CD4-positive, alpha-beta T cell treated with Interleukin-6 for 4 hours (primary cell): Measurements from ENCODE around the gene ABCB6.

Experiments used
- DNase-seq: peaks from one replicate; pipeline ENCODE4 v3.0.0-alpha.2; 2020; ENCODE audit warnings: mixed read lengths

ABCB6 gene

GRCh38 chr2:219245148-219245898, 26.6 kb upstream of the ABCB6 start, which contains the start of the genes GLB1L and STK16:
GLB1L (minus strand) TSS chr2:219245444; CDS start chr2:219243573, 1,871 bp downstream.
STK16 (plus strand) TSS chr2:219245479; CDS start chr2:219246000, 521 bp downstream.
- peak; percentile 88 for DNase-seq

DNA sequence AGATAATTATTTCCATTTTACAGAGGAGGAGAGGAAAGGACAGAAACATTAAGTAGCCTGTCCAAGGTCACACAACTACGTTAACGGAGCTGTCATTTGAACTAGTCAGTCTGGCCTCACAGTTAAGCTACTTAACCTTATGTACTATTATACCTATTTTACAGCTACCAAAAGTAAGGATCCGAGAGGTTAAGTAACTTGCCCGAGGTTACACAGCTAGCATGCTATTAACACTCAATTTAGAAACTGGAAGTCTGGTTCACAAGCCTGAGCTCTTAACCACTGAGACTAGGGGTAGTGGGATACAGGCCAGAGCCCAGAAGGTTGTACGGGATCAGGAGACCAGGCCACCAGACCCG, 26.0 kb upstream of the ABCB6 start:
- no peak for DNase-seq

DNA sequence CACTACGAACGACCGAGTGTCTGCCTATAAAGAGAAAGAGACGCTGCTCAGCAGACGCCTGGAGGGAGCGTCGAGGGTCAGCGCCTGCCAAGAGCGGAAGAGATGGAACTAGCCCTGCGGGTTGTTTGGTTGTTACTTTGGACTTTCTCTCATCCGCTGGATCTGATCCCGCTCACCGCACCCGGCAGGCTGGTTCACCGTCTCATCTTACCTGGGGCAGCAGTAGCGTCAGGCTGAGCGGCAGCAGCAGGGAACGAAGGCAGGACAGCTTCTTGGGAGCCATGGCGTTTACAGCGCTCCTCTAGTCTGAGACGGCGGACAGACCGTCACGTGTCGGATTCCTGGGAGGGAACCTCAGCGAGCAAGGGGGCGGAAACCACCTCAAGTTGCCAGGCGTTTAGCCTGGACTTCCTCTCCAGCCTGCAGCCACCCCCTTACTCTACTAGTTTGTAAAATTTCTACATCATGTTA, 24.6 kb upstream of the ABCB6 start:
- no peak for DNase-seq

DNA sequence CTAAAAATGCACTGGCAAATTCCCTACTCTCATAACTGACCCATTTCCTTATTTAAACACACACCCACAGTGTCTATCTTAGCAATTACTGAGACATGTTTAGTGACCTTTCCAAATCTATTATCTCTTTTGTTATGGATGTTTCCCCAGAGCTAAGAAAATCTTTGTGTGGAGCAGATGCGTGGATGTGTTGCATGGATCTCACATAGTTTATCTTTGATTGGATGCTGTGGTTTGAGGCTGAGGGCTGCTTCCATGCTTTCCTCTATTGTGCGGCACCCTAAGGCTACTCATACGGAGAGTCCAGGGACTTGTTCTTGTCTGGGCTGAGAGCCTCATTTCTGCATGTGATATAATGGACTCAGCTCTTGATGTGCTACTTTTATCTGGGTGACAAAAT, 15.6 kb upstream of the ABCB6 start:
- DNase-seq, result no peak

GRCh38 chr2:219230059-219230540, 11.3 kb upstream of the ABCB6 start:
- peak; percentile 57 for DNase-seq

GRCh38 chr2:219229305-219230058, 10.7 kb upstream of the ABCB6 start, which contains the start of the genes ANKZF1 and ATG9A:
ANKZF1 (plus strand) TSS chr2:219229806; CDS start chr2:219230258, 452 bp downstream.
ATG9A (minus strand) TSS chr2:219229636; CDS start chr2:219228024, 1,612 bp downstream.
- DNase-seq, result peak; percentile 99

- DNase-seq, result no peak
These were observed 10.2 kb upstream of the ABCB6 start for GRCh38 chr2:219228911-219229304.

DNA sequence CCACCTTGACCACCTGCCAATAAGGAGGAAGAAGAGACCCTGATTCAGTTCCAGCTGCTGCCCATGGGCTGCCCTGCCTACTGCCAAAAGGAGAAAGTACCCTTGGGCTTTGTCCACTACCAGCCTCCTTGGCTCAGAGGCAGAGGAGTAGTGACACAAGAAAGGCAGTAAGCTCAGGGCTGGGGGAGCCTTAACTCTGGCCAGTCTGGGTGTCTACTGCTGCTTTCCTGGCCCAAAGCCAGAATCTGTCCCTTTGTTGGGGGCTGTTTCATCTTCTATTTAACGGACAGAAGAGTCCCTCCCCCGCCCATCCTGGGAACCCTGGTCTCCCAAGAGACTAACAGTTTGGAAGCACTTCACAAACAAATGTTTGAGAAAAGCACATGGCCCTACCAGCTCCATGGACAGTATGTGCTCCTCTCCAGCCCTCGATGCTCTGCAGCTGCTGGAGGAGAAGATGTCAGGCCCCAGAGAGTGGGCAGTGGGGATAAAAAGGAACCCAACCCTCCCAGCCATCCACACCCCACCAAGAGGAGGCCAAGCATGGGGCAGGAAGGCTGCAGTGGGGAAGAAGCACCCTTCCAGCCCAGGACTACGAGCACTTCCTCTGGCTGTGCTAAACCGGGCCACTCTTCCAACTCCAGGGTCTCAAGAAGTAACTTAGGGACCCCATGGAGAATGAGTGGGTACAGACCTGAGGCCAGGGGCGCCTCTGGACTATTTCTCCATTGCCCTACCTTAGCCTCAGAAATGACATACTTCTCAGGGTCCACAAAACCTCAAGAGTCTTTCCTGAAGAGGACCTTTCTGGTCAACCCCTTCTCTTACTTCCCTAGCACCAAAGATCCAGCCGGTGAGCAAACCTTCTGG, 9.5 kb upstream of the ABCB6 start:
- DNase-seq, result peak; percentile 17

- DNase-seq, result no peak
These were observed 6.6 kb upstream of the ABCB6 start for GRCh38 chr2:219225350-219225749.

DNA sequence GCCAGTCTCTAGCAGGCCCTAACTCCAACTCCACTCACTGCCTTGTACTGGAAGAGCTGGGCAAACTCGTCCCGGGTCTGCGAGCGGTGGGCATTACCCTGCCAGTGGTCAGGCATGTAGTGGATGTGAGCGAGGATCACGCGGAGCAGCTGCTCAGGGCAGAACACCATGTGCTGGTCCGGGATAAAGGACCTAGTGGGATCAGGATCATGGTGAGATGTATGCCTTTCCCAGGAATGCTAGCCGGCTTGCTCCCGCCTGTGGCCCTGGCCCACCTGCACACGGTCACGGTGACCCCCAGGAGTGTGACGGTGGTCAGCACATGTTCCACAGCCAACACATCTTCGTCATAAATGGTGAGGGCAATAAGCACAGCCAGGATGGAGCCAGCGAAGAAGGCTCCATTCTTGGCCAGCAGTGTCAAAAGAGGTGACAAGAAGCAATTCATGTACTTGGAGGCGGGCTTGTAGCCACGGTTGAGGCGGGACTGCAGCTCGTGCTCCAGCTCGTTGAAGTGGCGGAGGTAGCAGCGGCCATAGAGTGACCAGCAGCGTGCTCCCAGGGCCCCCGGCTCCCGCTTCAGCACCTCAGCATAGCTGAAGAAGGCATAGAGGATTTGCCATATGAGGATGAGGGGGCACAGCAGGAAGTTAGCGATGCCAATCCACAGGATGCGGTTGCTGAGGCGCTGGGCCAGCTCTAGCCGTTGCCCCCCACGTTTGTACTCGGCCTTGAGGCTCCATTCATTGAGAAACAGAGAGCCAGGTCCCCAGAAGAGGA, 5.3 kb upstream of the ABCB6 start:
- DNase-seq, result no peak

DNA sequence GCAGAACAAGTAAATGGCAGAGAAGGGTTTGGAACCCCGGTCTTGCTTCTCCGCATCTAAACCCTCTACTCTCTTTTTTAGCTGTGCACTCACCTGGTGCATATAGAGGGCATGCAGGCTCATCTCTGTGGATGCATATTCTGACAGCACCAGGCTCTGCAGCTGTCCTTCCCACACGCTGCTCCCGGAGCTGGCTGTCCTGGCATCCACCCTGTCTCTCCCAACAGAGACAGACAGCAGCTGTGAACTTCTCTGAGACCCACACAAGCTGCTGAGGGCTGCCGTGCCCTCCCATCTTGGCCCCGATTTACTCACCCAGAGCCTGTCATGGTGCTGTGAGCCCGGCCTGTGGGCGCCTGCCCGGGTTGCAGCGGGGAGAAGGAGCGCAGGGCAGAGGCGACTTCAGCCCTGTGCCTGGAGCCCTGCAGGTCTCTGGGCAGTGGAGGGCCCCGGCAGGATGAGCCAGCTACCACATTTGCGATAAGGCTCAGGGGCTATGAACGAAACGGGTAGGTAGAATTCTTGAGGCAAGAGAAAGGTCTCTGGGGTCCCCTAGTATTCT, 3.3 kb upstream of the ABCB6 start:
- no peak for DNase-seq

DNA sequence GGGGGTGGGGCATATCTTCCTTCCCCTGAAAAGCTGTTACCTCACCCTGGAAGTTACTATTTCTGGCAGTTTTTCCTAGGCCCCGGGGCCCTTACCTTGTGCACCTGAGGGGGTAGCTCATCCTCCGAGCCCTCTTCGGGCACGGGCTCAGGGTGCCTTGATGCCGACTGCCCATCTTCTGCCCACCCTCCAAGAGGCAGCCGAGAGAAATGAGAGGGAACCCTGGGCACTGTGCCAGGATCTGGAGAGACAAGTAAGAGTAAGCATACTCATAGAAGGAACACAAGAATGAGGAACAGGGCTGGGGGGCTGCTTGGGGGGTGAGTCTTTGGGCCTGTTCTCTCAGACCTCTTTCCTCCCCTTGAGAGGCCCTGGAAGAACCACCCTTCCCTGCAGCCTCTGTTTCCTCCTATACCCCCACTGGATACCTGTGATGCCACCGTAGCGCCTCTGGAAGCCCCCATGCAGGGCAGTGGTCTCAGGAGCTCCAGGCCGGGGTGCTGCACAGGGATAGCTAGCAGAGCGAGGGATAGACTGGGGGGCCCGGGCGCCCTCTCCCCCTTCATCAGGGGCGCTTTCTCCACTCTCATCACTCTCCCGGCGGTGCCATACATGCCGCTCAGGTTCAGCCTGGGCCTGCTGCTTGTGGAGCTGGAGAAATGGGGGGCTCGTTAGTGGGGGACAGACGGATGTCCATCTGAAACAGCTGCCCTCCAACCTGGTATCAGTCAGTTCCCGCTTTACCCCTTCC, 2.1 kb upstream of the ABCB6 start:
- no peak for DNase-seq

- DNase-seq, result no peak
These were observed 1.2 kb upstream of the ABCB6 start for GRCh38 chr2:219219784-219220532.

DNA sequence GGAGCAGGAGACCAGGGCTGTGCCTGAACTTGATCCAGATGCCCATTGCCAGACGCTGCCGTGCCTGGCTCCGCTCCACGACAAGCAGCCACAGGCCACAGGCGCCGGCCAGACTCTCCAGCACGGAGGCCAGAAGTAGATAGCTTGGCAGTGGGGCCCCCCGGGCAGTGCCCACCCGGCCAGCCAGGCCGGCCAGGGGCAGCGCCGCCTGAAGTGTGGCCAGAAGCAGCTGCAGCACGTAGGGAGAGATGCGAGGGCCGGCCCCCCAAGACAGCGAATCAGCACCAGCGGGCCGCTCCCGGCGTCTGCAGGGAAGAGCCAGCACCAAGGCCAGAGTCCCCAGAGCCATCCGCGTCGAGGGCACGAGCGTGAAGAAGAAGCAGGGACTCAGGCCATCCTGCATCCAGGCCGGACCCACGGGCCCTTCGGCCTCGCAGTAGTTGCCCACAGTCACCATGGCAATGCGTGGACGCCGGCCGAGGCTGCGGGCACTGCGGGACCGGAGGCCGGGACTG, 484 bp downstream of the ABCB6 start:
- DNase-seq, result no peak

- DNase-seq, result no peak
These were observed 2.2 kb downstream of the ABCB6 start for GRCh38 chr2:219216535-219216915.

GRCh38 chr2:219215871-219216534, 2.8 kb downstream of the ABCB6 start:
- no peak for DNase-seq

GRCh38 chr2:219214786-219215185, 4.0 kb downstream of the ABCB6 start:
- DNase-seq, result no peak

- DNase-seq, result no peak
These were observed 4.6 kb downstream of the ABCB6 start for GRCh38 chr2:219214141-219214540.

- DNase-seq, result no peak
These were observed 5.2 kb downstream of the ABCB6 start for GRCh38 chr2:219213486-219214071.
